ENCODE measurements around the gene NBDY.

GRCh38 chrX:56811599-56811998 lies 82.6 kb downstream of the NBDY start:
- TF ChIP-seq POLR2A (IDR thresholded peaks at IDR 0.05), result no peak
- TF ChIP-seq CTCF (IDR thresholded peaks at IDR 0.05), result no peak

Data from uterus (tissue), 2 donors.